GM10248 (cell line): ENCODE data around the gene SEPTIN8.

Source experiments
- CTCF ChIA-PET: fragments of 300-600 bp; sonication (Branson Sonifier 250); formaldehyde crosslinking; extraction: SDS; loops from one replicate; lab custom pipeline; 2021; ENCODE audit warnings: antibody characterized with exemption; lab: Yijun Ruan, JAX
- POLR2A ChIA-PET: fragments of 350-650 bp; sonication (Branson Sonifier 250); formaldehyde crosslinking; extraction: SDS; loops from one replicate; lab custom pipeline; 2020; ENCODE audit warnings: antibody characterized with exemption; lab: Yijun Ruan, JAX
- DNase-seq: peaks from one replicate; pipeline ENCODE4 v3.0.0; 2012; ENCODE audit errors: extremely low spot score
- TF ChIP-seq, protein P1 (sequence below): IDR thresholded peaks from 2 replicates; pipeline ENCODE4 v1.5.1; 2012; ENCODE audit warnings: mild to moderate bottlenecking, low read depth; ENCODE audit errors: extremely low read depth, missing control alignments, control extremely low read depth

The SEPTIN8 gene

DNA sequence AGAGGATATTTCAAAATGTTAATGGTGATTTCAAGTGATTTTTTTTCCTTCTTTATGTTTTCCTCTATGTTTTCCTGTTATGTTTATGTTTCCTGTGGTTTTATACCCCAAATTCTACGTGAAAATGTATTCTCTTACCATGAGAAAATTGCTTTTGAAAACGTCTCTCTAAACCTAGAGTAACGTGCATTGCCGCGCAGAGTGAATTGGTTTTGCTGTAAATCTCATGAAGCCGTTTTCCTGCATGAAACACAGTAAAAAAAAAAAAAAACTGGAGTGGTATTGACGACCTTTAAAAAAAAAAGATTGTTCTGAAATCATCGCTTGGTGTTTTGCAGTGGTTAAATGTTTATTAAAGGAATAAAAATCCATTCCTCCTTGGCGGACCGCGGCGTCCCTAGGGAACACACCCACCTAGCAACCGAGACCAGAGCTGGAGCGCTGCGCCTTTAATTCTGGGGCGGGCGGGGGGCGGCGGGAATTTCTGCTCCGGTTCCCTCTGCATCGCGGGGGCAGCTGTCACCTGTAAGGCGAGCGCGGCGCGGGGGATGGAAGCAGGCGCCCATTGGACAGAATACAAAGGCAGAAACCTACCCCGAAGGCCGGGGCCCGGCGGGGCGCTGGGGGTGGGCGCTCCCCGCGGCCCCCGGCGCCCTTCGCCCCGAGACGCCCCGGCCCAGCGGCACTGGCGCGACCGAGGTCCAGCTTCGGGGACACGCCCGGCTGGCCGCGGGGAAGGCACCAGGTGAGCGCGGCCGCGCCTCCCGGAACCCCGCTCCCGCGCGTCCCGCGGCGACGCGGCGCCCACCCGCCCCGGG, 36.0 kb upstream of the SEPTIN8 start, which contains the start of gene SOWAHA:
SOWAHA (plus strand) TSS at position 522 of the 818 bp plus-strand sequence. CDS start 320 bp downstream, outside the sequence.
- ChIA-PET POLR2A (no interaction called here), CTCF (interaction anchor here (0.8 to 3.8 kb wide), 8 partner anchors 12 to 287 kb away, joined by 3 to 22 read pairs (median 4); partner anchors contain the start of gene SHROOM1)
- TF ChIP-seq, protein P1, sequence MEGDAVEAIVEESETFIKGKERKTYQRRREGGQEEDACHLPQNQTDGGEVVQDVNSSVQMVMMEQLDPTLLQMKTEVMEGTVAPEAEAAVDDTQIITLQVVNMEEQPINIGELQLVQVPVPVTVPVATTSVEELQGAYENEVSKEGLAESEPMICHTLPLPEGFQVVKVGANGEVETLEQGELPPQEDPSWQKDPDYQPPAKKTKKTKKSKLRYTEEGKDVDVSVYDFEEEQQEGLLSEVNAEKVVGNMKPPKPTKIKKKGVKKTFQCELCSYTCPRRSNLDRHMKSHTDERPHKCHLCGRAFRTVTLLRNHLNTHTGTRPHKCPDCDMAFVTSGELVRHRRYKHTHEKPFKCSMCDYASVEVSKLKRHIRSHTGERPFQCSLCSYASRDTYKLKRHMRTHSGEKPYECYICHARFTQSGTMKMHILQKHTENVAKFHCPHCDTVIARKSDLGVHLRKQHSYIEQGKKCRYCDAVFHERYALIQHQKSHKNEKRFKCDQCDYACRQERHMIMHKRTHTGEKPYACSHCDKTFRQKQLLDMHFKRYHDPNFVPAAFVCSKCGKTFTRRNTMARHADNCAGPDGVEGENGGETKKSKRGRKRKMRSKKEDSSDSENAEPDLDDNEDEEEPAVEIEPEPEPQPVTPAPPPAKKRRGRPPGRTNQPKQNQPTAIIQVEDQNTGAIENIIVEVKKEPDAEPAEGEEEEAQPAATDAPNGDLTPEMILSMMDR: no peak
- no peak for DNase-seq

DNA sequence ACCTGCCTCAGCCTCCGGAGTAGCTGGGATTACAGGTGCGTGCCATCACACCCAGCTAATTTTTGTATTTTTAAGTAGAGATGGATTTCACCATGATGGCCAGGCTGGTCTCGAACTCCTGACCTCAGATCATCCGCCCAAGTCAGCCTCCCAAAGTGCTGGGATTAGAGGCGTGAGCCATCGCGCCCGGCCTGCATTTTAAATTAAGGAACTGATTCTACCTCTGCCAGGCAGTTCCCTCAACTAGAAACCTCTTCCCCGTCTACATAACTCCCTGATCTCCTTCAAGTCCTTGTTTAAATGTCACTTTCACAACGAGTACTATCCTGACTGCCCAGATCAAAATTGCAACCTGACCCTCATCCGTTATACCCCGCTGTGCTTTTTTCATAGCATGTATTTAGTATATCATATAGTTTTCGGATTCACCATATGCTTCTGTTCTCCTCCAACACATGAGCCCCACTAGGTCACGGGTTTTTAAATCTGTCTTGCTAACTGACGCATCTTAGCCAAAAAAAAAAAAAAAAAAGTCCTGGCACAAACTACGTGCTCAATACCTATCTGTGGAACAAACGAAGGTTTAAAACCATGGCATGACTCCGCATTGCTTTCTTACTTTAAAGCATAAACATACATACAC, 35.2 kb upstream of the SEPTIN8 start:
- ChIA-PET CTCF (interaction anchor here (3.3 to 5.8 kb wide), 3 partner anchors 8 to 15 kb away, joined by 13 to 58 read pairs (median 29); no protein-coding TSS in a partner anchor), POLR2A (no interaction called here)
- TF ChIP-seq, protein P1: no peak
- no peak for DNase-seq

DNA sequence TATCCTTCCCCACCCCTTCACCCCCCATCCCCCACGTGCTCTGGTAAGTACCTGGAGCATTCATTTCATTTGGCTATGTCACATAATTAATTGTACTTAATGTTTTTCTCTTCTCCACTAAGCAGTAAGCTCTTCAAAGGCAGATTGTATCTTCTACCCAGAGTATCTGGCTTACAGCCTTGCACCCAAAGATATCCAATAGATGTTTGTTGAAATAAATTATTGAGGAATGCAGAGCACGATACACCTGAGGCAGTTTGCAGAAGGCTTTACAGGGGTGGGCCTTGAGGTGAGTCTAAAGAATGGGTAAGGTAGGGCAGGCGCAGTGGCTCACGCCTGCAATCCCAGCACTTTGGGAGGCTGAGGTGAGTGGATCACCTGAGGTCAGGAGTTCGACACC, 33.6 kb upstream of the SEPTIN8 start:
- ChIA-PET POLR2A (no interaction called here), CTCF (interaction anchor here (1.1 to 5.8 kb wide), 5 partner anchors 9 to 63 kb away, joined by 3 to 58 read pairs (median 13); partner anchors contain the start of gene CCNI2)
- TF ChIP-seq, protein P1: no peak
- no peak for DNase-seq

- DNase-seq: no peak
- ChIA-PET POLR2A (no interaction called here), CTCF (interaction anchor here (1.9 to 5.8 kb wide), 4 partner anchors 7 to 19 kb away, joined by 4 to 58 read pairs (median 21); no protein-coding TSS in a partner anchor)
Observed at GRCh38 chr5:132808866-132809265, 31.8 kb upstream of the SEPTIN8 start.

GRCh38 chr5:132808448-132808847, 31.4 kb upstream of the SEPTIN8 start:
- POLR2A ChIA-PET: no interaction called here
- CTCF ChIA-PET: interaction anchor here (1.7 to 5.8 kb wide), 4 partner anchors 8 to 18 kb away, joined by 4 to 58 read pairs (median 18); no protein-coding TSS in a partner anchor
- DNase-seq: no peak
- TF ChIP-seq, protein P1: no peak

More at GRCh38 chr5:132808866-132809265, 31.8 kb upstream of the SEPTIN8 start:
- TF ChIP-seq, protein P1: no peak
